ENCODE data around the gene S100A14. TPM values are rescaled to one million over a fixed set of nuclear protein-coding genes. Genes with fewer than 3 reads are reported as not detected.
"Not testable (repeated sequence)": the region's sequence is repeated elsewhere in the genome, so short reads cannot be mapped to it uniquely, and the experiment has no call there.

The S100A14 gene
- polyA plus RNA-seq, 1 experiment: not detected

DNA sequence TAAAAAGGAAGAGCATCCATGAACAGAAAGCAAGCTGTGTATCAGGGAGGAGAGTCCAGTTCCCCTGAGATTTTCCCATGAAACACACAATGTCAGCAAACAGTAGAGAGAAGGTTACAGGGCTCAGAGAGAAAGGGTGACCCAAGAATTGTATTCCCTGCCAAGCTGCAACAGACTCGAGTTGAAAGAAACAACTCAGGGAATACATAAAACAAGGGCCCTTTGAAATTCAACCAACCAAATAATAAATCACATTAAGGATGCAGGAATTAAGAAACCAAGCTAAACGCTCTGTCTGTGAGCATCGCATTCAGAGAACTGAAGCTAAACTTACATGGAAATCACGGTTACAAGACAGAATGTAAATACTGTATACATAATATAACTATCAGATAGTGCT, 23.4 kb downstream of the S100A14 start:
- POLR2A ChIA-PET: no interaction called here

GRCh38 chr1:153588482-153588881, 27.6 kb downstream of the S100A14 start:
- no peak for DNase-seq (ENCODE audit: low read depth)
- CTCF ChIA-PET: interaction anchor here (0.6 kb wide), 1 partner anchor 161 kb away, joined by 3 read pairs; no protein-coding TSS in a partner anchor
- no peak overlapping the region for H3K4me3 ChIP-seq (ENCODE audit: low read depth, low read length)
- TF ChIP-seq, protein P1, sequence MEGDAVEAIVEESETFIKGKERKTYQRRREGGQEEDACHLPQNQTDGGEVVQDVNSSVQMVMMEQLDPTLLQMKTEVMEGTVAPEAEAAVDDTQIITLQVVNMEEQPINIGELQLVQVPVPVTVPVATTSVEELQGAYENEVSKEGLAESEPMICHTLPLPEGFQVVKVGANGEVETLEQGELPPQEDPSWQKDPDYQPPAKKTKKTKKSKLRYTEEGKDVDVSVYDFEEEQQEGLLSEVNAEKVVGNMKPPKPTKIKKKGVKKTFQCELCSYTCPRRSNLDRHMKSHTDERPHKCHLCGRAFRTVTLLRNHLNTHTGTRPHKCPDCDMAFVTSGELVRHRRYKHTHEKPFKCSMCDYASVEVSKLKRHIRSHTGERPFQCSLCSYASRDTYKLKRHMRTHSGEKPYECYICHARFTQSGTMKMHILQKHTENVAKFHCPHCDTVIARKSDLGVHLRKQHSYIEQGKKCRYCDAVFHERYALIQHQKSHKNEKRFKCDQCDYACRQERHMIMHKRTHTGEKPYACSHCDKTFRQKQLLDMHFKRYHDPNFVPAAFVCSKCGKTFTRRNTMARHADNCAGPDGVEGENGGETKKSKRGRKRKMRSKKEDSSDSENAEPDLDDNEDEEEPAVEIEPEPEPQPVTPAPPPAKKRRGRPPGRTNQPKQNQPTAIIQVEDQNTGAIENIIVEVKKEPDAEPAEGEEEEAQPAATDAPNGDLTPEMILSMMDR (IDR thresholded peaks at IDR 0.05; ENCODE audit: insufficient read depth, low read depth, low read length): no peak
- POLR2A ChIA-PET: no interaction called here
- H3K27me3 ChIP-seq (ENCODE audit: control insufficient read depth, insufficient read depth, low read length): no peaks in the 10 kb centered on the region
- H3K36me3 ChIP-seq (ENCODE audit: control insufficient read depth, insufficient read depth, low read length): no peaks in the 10 kb centered on the region

More for the DNA sequence above, 23.4 kb downstream of the S100A14 start:
- H3K36me3 ChIP-seq (ENCODE audit: control insufficient read depth, insufficient read depth, low read length): no peaks in the 10 kb centered on the region
- H3K4me3 ChIP-seq (ENCODE audit: low read depth, low read length): no peak overlapping the region
- TF ChIP-seq, protein P1 (IDR thresholded peaks at IDR 0.05; ENCODE audit: insufficient read depth, low read depth, low read length): no peak
- H3K27me3 ChIP-seq (ENCODE audit: control insufficient read depth, insufficient read depth, low read length): no peaks in the 10 kb centered on the region
- DNase-seq (ENCODE audit: low read depth): no peak
- CTCF ChIA-PET: interaction anchor here (0.9 to 1.4 kb wide), 5 partner anchors 8 to 76 kb away, joined by 3 to 4 read pairs (median 3); no protein-coding TSS in a partner anchor

DNA sequence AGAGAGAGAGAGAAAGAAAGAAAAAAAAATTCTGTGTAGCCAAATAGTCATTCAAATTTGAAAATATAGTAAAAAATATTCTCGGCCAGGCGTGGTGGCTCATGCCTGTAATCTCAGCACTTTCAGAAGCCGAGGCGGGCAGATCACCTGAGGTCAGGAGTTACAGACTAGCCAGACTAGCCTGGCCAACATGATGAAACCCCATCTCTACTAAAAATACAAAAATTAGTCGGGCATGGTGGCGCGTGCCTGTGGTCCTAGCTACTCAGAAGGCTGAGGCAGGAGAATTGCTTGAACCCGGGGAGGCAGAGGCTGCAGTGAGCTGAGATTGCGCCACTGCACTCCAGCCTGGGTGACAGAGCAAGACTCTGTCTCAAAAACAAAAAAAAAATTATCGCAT, 28.1 kb downstream of the S100A14 start:
- H3K4me3 ChIP-seq (ENCODE audit: low read depth, low read length); H3K36me3 ChIP-seq (ENCODE audit: control insufficient read depth, insufficient read depth, low read length); H3K27me3 ChIP-seq (ENCODE audit: control insufficient read depth, insufficient read depth, low read length); DNase-seq (ENCODE audit: low read depth); CTCF ChIA-PET; POLR2A ChIA-PET: not testable (repeated sequence)

GRCh38 chr1:153587314-153587713, 28.8 kb downstream of the S100A14 start:
- Histone ChIP-seq H3K4me3 (ENCODE audit: low read depth, low read length) (no peak overlapping the region), H3K36me3 (ENCODE audit: control insufficient read depth, insufficient read depth, low read length) (no peaks in the 10 kb centered on the region), H3K27me3 (ENCODE audit: control insufficient read depth, insufficient read depth, low read length) (no peaks in the 10 kb centered on the region)
- ChIA-PET CTCF (interaction anchor here (1.0 kb wide), 1 partner anchor 30 kb away, joined by 4 read pairs; no protein-coding TSS in a partner anchor), POLR2A (no interaction called here)
- no peak for DNase-seq (ENCODE audit: low read depth)
- TF ChIP-seq, protein P1 (IDR thresholded peaks at IDR 0.05; ENCODE audit: insufficient read depth, low read depth, low read length): no peak

GRCh38 chr1:153586347-153586746, 29.8 kb downstream of the S100A14 start:
- ChIA-PET POLR2A (no interaction called here), CTCF (interaction anchor here (1.1 to 1.7 kb wide), 2 partner anchors 14 to 76 kb away, joined by 3 to 8 read pairs; no protein-coding TSS in a partner anchor)
- Histone ChIP-seq H3K27me3 (ENCODE audit: control insufficient read depth, insufficient read depth, low read length) (no peaks in the 10 kb centered on the region), H3K36me3 (ENCODE audit: control insufficient read depth, insufficient read depth, low read length) (no peaks in the 10 kb centered on the region), H3K4me3 (ENCODE audit: low read depth, low read length) (no peak overlapping the region)
- TF ChIP-seq, protein P1 (IDR thresholded peaks at IDR 0.05; ENCODE audit: insufficient read depth, low read depth, low read length): no peak
- DNase-seq (ENCODE audit: low read depth): no peak

DNA sequence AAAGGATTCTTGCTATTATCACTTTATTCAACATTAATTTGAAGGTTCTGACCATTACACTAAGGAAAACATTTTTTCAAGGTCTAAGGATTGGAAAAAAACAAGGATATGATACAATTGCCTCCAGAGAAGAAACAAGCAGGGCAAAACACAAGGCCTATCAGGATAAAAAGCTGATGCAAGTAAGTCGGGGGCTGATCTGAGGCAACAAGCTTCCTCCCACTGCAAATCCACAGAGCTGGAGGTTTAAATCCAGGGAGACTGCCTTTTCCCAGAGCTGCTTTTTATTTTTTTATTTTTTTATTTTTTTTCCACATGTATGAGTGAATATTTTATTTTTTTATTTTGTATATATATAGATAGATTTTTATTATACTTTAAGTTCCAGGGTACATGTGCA, 31.1 kb downstream of the S100A14 start:
- Histone ChIP-seq H3K27me3 (ENCODE audit: control insufficient read depth, insufficient read depth, low read length) (no peaks in the 10 kb centered on the region), H3K4me3 (ENCODE audit: low read depth, low read length) (no peak overlapping the region), H3K36me3 (ENCODE audit: control insufficient read depth, insufficient read depth, low read length) (no peaks in the 10 kb centered on the region)
- DNase-seq (ENCODE audit: low read depth): no peak
- TF ChIP-seq, protein P1 (IDR thresholded peaks at IDR 0.05; ENCODE audit: insufficient read depth, low read depth, low read length): no peak
- ChIA-PET CTCF (interaction anchor here (0.7 to 1.7 kb wide), 6 partner anchors 8 to 252 kb away, joined by 3 to 8 read pairs (median 4); partner anchors contain the start of gene S100A13), POLR2A (no interaction called here)

Measured in BJ (cell line).